Stimulated activated CD4-positive, alpha-beta T cell treated with anti-CD3 and anti-CD28 coated beads, Interleukin-12 subunit alpha, Interleukin-12 subunit beta, amount 100 ng/mL, for 48 hours (primary cell): ENCODE data around the gene FANK1.
A peak's percentile ranks its signal among the peaks of the same experiment; 100 is the strongest.
"Not testable (repeated sequence)": the region's sequence is repeated elsewhere in the genome, so short reads cannot be mapped to it uniquely, and the experiment has no call there.

Experiments used
- DNase-seq, 3 donors: peaks; one replicate each; pipeline ENCODE4 v3.0.0-alpha.2; 2020; ENCODE audit warnings: low read depth in 2 of 3, low spot score in 1 of 3

Gene FANK1

DNA sequence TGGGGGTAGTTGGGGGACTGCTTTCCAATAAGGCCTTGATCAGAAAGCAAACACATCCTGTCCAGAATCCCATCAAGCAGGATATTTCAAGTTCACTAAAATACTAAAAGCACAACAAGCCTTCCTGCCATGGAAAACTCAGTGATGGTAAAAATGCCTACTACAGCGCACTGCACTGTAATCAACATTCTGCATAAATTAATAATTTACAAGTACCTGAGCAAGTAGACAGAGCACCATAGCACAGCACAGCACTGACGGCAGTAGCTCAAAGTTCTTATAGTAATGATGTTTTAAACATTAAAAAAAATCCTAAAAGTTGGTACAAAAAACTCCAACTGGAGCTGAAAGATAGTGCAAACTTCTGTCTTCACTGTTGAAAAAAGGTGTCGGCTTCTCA lies 120.5 kb downstream of the FANK1 start:
- no peak for DNase-seq

DNA sequence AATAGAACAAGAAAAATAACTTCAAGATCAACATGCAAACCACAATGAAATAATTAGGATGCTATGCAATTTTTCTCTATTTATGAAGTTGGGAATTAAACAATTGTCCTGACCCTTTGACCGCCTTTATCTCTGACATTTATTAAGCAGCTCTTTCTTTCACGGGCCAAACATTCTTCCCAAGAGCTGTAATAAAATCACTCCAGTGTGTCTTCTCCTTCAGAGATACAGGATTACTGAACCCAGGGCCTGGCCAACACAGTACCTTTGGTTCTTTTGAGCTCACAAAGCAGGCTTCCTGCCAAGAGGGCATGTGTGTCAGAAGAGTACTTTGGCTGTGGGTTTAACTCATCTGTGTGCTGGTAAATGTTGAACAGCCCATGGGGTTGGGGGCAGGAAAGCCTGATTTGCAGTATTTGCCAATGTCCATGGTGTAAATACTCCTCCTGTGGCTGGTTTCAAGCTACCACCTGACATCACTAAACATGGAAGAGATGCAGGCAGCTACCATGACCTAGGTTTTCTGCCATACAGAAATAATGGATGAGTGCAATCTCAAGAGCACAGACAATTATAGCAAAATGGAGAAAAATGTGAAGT lies 121.7 kb downstream of the FANK1 start:
- no peak for DNase-seq

- DNase-seq: no peak
These were observed 125.6 kb downstream of the FANK1 start for GRCh38 chr10:126021833-126022500.

- DNase-seq: no peak
These were observed 126.5 kb downstream of the FANK1 start for GRCh38 chr10:126022841-126023240.

DNA sequence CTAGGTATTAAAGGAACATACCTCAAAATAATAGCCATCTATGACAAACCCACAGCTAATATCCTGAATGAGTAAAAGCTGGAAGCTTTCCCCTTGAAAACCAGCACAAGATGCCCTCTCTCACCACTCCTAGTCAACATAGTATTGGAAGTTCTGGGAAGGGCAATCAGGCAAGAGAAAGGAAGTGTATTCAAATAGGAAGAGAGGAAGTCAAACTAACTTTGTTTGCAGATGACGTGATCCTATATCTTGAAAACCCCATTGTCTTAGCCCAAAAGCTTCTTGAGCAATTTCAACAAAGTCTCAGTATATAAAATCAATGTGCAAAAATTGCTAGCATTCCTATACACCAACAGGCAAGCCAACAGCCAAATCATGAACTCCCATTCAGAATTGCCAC lies 131.3 kb downstream of the FANK1 start:
- no peak for DNase-seq

- DNase-seq: no peak
These were observed 133.6 kb downstream of the FANK1 start for GRCh38 chr10:126029999-126030398.

DNA sequence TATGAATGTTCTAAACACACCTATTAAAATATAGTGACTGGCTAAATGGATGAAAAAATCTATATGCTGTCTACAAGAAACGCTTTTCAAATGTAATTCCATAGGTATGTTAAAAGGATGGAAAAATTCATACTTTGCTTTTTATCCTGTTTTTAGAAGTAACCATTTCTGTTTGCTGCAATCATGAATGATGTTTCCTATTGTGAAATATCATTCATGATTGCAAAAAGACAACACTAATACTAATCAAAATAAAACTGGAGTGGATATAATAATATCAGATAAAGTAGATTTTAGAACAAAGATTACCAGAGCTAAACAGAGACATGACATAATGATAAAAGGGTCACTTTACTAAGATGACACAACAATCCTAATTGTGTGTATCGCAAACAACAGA lies 138.2 kb downstream of the FANK1 start:
- no peak for DNase-seq

- no peak for DNase-seq
These were observed 140.2 kb downstream of the FANK1 start for GRCh38 chr10:126036515-126036914.

DNA sequence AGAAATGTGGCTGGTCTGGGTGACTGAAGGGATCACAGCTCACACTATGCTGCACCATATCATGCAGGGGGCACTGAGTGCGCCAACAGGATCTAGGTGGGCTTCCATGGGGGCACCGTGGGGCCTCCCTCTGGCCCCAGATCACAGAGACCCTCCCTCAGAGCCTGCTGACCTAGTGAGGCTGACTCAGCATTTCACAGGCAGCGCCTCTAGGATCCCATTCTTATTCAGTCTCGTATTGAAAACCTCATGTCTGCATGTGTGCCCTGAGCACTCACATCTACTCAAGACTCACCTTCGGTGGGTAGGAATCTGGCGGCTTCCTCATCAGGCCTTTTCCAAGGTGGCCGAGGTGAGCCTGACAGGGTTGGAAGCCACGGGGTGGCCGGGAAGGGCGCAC lies 141.6 kb downstream of the FANK1 start:
- DNase-seq: no peak

DNA sequence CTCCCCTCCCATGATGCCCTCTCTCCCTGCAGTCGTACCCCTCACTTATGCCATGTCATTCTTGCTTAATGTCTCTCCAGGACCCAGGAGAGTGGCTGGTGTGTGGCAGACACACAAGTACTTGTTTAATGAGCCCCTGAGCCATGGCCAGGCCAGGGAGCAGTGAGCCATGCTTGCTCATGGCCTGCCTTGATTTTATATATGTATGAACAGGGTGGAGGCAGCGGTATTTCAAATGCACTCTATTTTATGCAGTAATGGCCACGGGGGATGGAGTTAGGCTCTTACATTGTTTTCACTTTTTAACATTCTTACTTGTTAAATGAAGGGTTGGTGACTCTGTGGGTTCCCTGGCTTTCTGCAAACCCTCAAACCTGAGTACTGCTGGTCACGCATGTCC lies 144.8 kb downstream of the FANK1 start:
- DNase-seq: no peak

- DNase-seq: peak; percentile 40 to 58 (median 41)
These were observed 145.5 kb downstream of the FANK1 start for GRCh38 chr10:126041804-126042231.

GRCh38 chr10:126042354-126042753 lies 146.0 kb downstream of the FANK1 start:
- no peak for DNase-seq

DNA sequence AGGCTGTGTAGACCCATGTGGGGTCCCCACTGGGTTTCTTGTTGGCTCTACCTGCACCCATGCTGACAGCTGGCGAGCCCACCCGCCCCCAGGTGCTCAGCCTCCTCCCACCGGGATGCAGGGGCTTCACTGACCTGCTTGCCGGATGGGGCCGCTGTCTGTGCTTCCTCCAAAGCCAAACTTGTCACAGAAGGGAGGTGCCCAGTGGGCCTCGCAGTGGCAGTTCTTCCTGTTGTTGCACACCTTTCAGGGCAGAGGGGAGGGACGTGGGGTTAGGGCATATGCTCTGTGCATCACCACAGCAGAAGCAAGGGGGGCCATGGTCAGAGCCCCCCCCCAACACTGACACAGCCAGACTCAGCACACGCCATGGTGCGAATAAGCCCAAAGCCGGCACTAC lies 146.5 kb downstream of the FANK1 start:
- DNase-seq: no peak

GRCh38 chr10:126043389-126043788 lies 147.0 kb downstream of the FANK1 start:
- no peak for DNase-seq

DNA sequence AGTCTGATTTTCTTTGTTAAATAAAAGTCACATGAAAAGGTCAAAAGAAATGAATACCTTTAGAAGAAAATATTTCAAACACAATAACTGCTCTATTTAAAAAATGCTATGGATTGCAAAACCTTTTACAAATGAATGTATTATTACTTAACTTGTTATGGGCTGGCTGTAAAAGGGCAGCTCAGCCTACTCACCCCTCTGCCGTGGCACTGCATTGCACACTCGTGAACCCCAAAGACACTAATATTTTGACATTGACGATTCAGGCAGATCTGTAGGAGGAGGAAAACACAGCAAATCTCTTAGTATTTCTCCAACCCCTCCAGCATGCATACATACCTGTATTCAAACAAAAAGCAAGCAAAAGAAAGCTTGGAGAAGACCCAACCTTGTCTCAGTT lies 149.5 kb downstream of the FANK1 start:
- no peak for DNase-seq

DNA sequence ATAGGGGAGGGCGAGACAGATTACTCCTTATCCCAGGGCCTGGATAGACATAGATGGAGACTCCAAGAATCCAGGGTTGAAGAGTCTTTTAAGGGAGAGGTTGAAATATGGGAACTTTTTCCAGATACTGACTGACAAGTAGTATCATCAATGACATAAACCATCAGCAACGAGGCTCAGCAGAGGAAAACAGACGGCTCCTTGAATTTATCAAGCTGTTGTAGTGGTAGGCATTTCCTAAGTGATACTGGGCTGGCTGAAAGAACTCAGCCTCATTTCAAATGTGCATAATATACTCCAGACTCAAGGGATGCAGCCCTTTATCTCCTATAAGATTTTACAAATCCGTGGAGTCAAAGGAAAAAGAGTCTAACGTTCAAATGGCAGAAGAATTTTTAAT lies 150.5 kb downstream of the FANK1 start:
- DNase-seq: no peak

GRCh38 chr10:126047749-126048148 lies 151.4 kb downstream of the FANK1 start:
- not testable (repeated sequence) for DNase-seq

GRCh38 chr10:126049759-126050700 lies 153.7 kb downstream of the FANK1 start:
- no peak for DNase-seq

- DNase-seq: no peak
These were observed 155.8 kb downstream of the FANK1 start for GRCh38 chr10:126052171-126052570.

DNA sequence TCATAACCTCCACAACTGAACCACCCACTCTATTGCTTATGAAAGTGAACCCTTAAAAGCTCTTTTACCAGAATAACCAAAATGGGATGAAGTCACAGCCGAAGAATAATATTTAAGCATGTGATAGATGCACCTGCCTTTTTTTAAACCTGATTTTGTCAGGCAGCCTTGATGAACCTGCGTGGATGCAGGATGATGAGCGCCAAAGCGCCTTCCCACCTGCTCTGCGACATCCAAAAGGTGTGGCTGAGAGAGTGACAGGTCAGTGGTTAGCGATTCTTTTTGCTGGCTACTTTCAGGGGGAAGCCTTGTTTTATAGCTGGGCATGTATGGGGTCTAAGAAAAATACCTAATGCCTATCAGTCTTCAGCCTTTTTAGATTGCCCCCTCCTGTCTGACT lies 157.8 kb downstream of the FANK1 start:
- no peak for DNase-seq

- DNase-seq: no peak
These were observed 161.1 kb downstream of the FANK1 start for GRCh38 chr10:126057494-126057893.

- no peak for DNase-seq
These were observed 161.7 kb downstream of the FANK1 start for GRCh38 chr10:126058104-126058503.
